Measurements from ENCODE around the gene PCYOX1L. TPM values are rescaled to one million over a fixed set of nuclear protein-coding genes. Genes with fewer than 3 reads are reported as not detected.

The PCYOX1L gene
- total RNA-seq, 1 experiment from 2014 or later: 29.9 TPM

DNA sequence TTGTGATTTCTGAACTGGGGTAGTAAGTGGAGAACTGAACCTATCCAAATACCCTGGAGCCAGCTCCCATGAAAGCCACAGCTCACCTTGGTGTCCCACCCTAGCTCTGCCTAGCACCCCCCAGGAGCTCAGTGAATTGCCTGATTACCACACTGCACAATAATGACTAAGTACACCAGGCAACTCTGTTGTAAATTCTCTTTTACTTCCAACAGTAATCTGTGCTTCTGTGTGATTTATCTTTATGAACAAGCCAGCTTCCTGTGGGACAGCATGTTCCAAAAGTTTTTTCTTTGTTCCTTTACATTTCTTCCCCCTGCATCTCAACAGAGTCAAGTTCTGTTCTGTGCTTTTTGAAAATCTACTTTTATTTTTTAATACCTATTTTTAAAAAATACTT lies 34.6 kb upstream of the PCYOX1L start:
- H3K36me3 Mint-ChIP-seq (ENCODE audit: insufficient read depth, unreplicated experiment): peaks cover 5% of the 10 kb centered on the region
- DNase-seq: no peak

DNA sequence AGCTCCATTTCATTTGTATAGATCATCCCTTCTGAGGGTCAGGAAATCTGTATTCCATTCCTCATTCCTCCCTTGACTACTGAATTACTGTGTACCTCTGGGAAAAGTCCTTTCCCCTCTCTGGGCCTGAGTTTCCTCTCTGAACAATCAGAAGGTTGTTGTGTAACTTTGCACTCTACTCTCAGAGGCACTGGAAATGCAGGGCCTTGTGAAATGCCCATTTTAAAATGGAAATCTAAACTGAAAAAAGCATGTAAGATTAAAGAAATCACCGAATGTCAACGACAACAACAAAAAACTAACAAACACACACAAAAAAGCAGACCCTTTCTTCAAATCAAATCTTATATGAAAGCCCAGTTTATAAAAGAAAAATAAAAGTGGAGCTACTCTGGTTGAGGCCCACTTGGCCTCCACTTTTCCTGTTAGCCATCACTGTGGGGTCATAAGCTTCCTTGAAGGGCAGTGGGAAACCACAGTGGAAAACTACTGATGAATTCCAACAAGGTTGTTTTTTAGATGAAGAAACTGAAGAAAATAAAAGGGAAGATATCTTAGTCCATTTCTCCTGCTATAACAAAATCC lies 34.1 kb upstream of the PCYOX1L start:
- no peak overlapping the region for H3K4me3 Mint-ChIP-seq (ENCODE audit: low read depth, unreplicated experiment)
- H3K4me1 Mint-ChIP-seq (ENCODE audit: low read depth, unreplicated experiment): peaks cover 21% of the 10 kb centered on the region
- BruUV-seq (replicated peaks): no TSS peak
- H3K9me3 Mint-ChIP-seq (ENCODE audit: low read depth, unreplicated experiment): no peaks in the 10 kb centered on the region
- DNase-seq: no peak
- TF ChIP-seq, protein P1, sequence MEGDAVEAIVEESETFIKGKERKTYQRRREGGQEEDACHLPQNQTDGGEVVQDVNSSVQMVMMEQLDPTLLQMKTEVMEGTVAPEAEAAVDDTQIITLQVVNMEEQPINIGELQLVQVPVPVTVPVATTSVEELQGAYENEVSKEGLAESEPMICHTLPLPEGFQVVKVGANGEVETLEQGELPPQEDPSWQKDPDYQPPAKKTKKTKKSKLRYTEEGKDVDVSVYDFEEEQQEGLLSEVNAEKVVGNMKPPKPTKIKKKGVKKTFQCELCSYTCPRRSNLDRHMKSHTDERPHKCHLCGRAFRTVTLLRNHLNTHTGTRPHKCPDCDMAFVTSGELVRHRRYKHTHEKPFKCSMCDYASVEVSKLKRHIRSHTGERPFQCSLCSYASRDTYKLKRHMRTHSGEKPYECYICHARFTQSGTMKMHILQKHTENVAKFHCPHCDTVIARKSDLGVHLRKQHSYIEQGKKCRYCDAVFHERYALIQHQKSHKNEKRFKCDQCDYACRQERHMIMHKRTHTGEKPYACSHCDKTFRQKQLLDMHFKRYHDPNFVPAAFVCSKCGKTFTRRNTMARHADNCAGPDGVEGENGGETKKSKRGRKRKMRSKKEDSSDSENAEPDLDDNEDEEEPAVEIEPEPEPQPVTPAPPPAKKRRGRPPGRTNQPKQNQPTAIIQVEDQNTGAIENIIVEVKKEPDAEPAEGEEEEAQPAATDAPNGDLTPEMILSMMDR (IDR thresholded peaks at IDR 0.05; ENCODE audit: unreplicated experiment): no peak
- CTCF ChIA-PET: no interaction called here
- H3K27me3 Mint-ChIP-seq (ENCODE audit: unreplicated experiment): no peaks in the 10 kb centered on the region
- H3K27ac Mint-ChIP-seq (ENCODE audit: unreplicated experiment): no peak overlapping the region
- intact Hi-C loops (cut with micrococcal nuclease; ENCODE audit: unreplicated experiment): no loop called here
- H3K36me3 Mint-ChIP-seq (ENCODE audit: insufficient read depth, unreplicated experiment): peaks cover 5% of the 10 kb centered on the region

More for the DNA sequence above, 34.6 kb upstream of the PCYOX1L start:
- Mint-ChIP-seq H3K4me1 (ENCODE audit: low read depth, unreplicated experiment) (peaks cover 21% of the 10 kb centered on the region), H3K27ac (ENCODE audit: unreplicated experiment) (no peak overlapping the region), H3K4me3 (ENCODE audit: low read depth, unreplicated experiment) (no peak overlapping the region), H3K27me3 (ENCODE audit: unreplicated experiment) (no peaks in the 10 kb centered on the region), H3K9me3 (ENCODE audit: low read depth, unreplicated experiment) (no peaks in the 10 kb centered on the region)
- TF ChIP-seq, protein P1 (IDR thresholded peaks at IDR 0.05; ENCODE audit: unreplicated experiment): no peak
- CTCF ChIA-PET: no interaction called here
- intact Hi-C loops (cut with micrococcal nuclease; ENCODE audit: unreplicated experiment): no loop called here
- no TSS peak for BruUV-seq (replicated peaks)

DNA sequence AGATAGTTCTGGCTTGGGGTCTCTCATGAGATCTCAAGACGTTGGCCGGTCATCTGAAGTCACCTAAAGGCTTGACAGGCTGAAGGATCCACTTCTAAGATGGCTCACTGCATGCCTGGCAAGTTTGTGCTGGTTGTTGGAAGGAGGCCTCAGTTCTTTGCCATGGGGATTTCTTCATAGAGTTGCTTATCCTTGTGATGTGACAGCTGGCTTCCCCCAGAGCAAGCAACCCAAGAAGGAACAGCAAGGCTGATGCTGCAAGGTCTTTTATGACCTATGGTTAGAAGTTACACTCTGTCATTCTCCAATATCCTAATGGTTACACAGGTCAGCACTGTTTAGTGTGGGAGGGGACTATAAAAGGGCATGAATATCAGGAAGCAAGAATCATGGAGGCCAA lies 33.2 kb upstream of the PCYOX1L start:
- Mint-ChIP-seq H3K4me3 (ENCODE audit: low read depth, unreplicated experiment) (no peak overlapping the region), H3K9me3 (ENCODE audit: low read depth, unreplicated experiment) (no peaks in the 10 kb centered on the region), H3K4me1 (ENCODE audit: low read depth, unreplicated experiment) (peaks cover 21% of the 10 kb centered on the region), H3K27ac (ENCODE audit: unreplicated experiment) (no peak overlapping the region), H3K36me3 (ENCODE audit: insufficient read depth, unreplicated experiment) (peaks cover 5% of the 10 kb centered on the region), H3K27me3 (ENCODE audit: unreplicated experiment) (no peaks in the 10 kb centered on the region)
- intact Hi-C loops (cut with micrococcal nuclease; ENCODE audit: unreplicated experiment): no loop called here
- BruUV-seq (replicated peaks): no TSS peak
- TF ChIP-seq, protein P1 (IDR thresholded peaks at IDR 0.05; ENCODE audit: unreplicated experiment): no peak
- CTCF ChIA-PET: no interaction called here
- no peak for DNase-seq

DNA sequence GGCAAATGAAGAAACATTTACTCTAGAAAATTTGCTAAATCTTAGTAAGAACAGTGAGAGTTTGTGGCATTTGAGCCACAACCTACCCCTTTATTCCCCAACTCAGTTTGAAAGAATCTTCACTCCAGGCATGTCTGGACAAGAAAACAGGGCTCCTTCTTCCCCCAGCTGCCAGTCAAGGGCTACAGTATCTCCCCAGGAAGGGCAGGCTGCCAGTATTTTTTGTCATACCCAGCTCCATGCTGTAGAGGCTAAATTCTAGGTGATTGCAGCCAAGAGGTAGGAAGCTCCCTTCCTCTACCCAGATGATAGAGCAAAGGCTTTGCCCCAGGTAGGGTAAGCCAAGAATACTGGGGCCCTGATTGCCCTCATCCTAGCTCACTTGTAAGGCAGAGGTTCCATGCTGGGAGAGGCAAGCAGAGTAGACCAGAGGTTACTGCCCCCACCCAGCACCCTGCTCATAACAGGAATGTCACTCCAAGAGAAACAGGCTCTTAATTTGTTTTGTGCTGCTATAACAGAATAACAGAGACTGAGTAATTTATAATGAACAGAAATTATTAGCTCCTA lies 32.6 kb upstream of the PCYOX1L start:
- no TSS peak for BruUV-seq (replicated peaks)
- H3K27ac Mint-ChIP-seq (ENCODE audit: unreplicated experiment): no peak overlapping the region
- TF ChIP-seq, protein P1 (IDR thresholded peaks at IDR 0.05; ENCODE audit: unreplicated experiment): no peak
- H3K4me1 Mint-ChIP-seq (ENCODE audit: low read depth, unreplicated experiment): peaks cover 16% of the 10 kb centered on the region
- no peak overlapping the region for H3K4me3 Mint-ChIP-seq (ENCODE audit: low read depth, unreplicated experiment)
- H3K36me3 Mint-ChIP-seq (ENCODE audit: insufficient read depth, unreplicated experiment): peaks cover 5% of the 10 kb centered on the region
- intact Hi-C loops (cut with micrococcal nuclease; ENCODE audit: unreplicated experiment): no loop called here
- CTCF ChIA-PET: interaction anchor here (0.5 to 1.6 kb wide), 2 partner anchors 20 to 47 kb away, joined by 3 to 5 read pairs; partner anchors contain the start of gene GRPEL2
- no peaks in the 10 kb centered on the region for H3K27me3 Mint-ChIP-seq (ENCODE audit: unreplicated experiment)
- H3K9me3 Mint-ChIP-seq (ENCODE audit: low read depth, unreplicated experiment): no peaks in the 10 kb centered on the region
- no peak for DNase-seq

All from Calu3 (cell line).